ENCODE results near the gene TECTB. TPM values are rescaled to one million over a fixed set of nuclear protein-coding genes. Genes with fewer than 3 reads are reported as not detected.

TECTB gene
- total and polyA plus RNA-seq, 4 donors = not detected

- Histone ChIP-seq H3K9ac (ENCODE audit: insufficient read depth in 1 of 2, low read length in 2 of 2) (no peak overlapping the region), H3K4me1 (ENCODE audit: control insufficient read depth in 5 of 5, insufficient read depth in 5 of 5, low read length in 5 of 5) (peaks cover 0 to 1% (median 0%) of the 10 kb centered on the region in 5 donors), H3K9me3 (ENCODE audit: control insufficient read depth in 4 of 4, insufficient read depth in 3 of 4, low read length in 3 of 4) (peaks cover 0 to 17% (median 3%) of the 10 kb centered on the region in 4 donors), H3K27ac (ENCODE audit: low read depth in 1 of 2, low read length in 1 of 2) (no peak overlapping the region), H3K4me3 (no peak overlapping the region), H3K36me3 (ENCODE audit: control insufficient read depth in 4 of 4, insufficient read depth in 4 of 4, low read length in 4 of 4) (no peaks in the 10 kb centered on the region), H3K27me3 (ENCODE audit: control insufficient read depth in 3 of 3, insufficient read depth in 3 of 3, low read length in 2 of 3) (no peaks in the 10 kb centered on the region)
- ATAC-seq (ENCODE audit: insufficient read depth, low FRiP score) = no peak
- WGBS, 2 donors = 61 to 72% methylated on average over 2 of the region's 2 CpGs
- no peak for TF ChIP-seq CTCF (IDR thresholded peaks at IDR 0.05; ENCODE audit: control extremely low read depth, extremely low read depth)
- no peak for DNase-seq
Observed at GRCh38 chr10:112241651-112242341, 41.4 kb upstream of the TECTB start.

- Histone ChIP-seq H3K9me3 (ENCODE audit: control insufficient read depth in 4 of 4, insufficient read depth in 3 of 4, low read length in 3 of 4) (peaks cover 0 to 17% (median 3%) of the 10 kb centered on the region in 4 donors), H3K4me3 (no peak overlapping the region), H3K9ac (ENCODE audit: insufficient read depth in 1 of 2, low read length in 2 of 2) (no peak overlapping the region), H3K4me1 (ENCODE audit: control insufficient read depth in 5 of 5, insufficient read depth in 5 of 5, low read length in 5 of 5) (peaks cover 0 to 2% (median 0%) of the 10 kb centered on the region in 5 donors), H3K36me3 (ENCODE audit: control insufficient read depth in 4 of 4, insufficient read depth in 4 of 4, low read length in 4 of 4) (no peaks in the 10 kb centered on the region), H3K27me3 (ENCODE audit: control insufficient read depth in 3 of 3, insufficient read depth in 3 of 3, low read length in 2 of 3) (no peaks in the 10 kb centered on the region), H3K27ac (ENCODE audit: low read depth in 1 of 2, low read length in 1 of 2) (no peak overlapping the region)
- DNase-seq (no peak), ATAC-seq (ENCODE audit: insufficient read depth, low FRiP score) (no peak)
- TF ChIP-seq CTCF (IDR thresholded peaks at IDR 0.05; ENCODE audit: control extremely low read depth, extremely low read depth) = no peak
- WGBS, 2 donors = 88 to 90% methylated on average over 2 of the region's 2 CpGs
Observed at GRCh38 chr10:112242769-112243168, 40.4 kb upstream of the TECTB start.

- Histone ChIP-seq H3K36me3 (ENCODE audit: control insufficient read depth in 4 of 4, insufficient read depth in 4 of 4, low read length in 4 of 4) (no peaks in the 10 kb centered on the region), H3K27ac (ENCODE audit: low read depth in 1 of 2, low read length in 1 of 2) (no peak overlapping the region), H3K9me3 (ENCODE audit: control insufficient read depth in 4 of 4, insufficient read depth in 3 of 4, low read length in 3 of 4) (peaks cover 0 to 19% (median 3%) of the 10 kb centered on the region in 4 donors), H3K27me3 (ENCODE audit: control insufficient read depth in 3 of 3, insufficient read depth in 3 of 3, low read length in 2 of 3) (no peaks in the 10 kb centered on the region), H3K9ac (ENCODE audit: insufficient read depth in 1 of 2, low read length in 2 of 2) (no peak overlapping the region), H3K4me1 (ENCODE audit: control insufficient read depth in 5 of 5, insufficient read depth in 5 of 5, low read length in 5 of 5) (peaks cover 0 to 2% (median 0%) of the 10 kb centered on the region in 5 donors), H3K4me3 (no peak overlapping the region)
- TF ChIP-seq CTCF (IDR thresholded peaks at IDR 0.05; ENCODE audit: control extremely low read depth, extremely low read depth) = no peak
- no peak for ATAC-seq (ENCODE audit: insufficient read depth, low FRiP score)
- no peak for DNase-seq
- WGBS, 2 donors = 70 to 76% methylated on average over 6 of the region's 6 CpGs
Observed at GRCh38 chr10:112243713-112244112, 39.5 kb upstream of the TECTB start.
